HepG2 (cell line): ENCODE measurements around the gene BICRA. TPM values are rescaled to one million over a fixed set of nuclear protein-coding genes. Genes with fewer than 3 reads are reported as not detected.
A peak's percentile ranks its signal among the peaks of the same experiment; 100 is the strongest.

Experiments used
- ARID4A ChIP-seq: sonication (generic); formaldehyde crosslinking; IDR thresholded peaks from 2 replicates; pipeline ENCODE4 v1.5.0; 2020; ENCODE audit warnings: mild to moderate bottlenecking, missing genetic modification reagents, borderline replicate concordance
- CBFB ChIP-seq: sonication (generic); formaldehyde crosslinking; IDR thresholded peaks from 2 replicates; pipeline ENCODE4 v1.4.0; 2020; ENCODE audit warnings: missing genetic modification reagents
- CCDC6 ChIP-seq: sonication (generic); formaldehyde crosslinking; IDR thresholded peaks from 2 replicates; pipeline ENCODE4 v1.8.1; 2022; ENCODE audit warnings: mild to moderate bottlenecking, missing genetic modification reagents, moderate library complexity
- KAT8 ChIP-seq: IDR thresholded peaks from 2 replicates; pipeline ENCODE4 v1.6.1; 2016; ENCODE audit warnings: missing genetic modification reagents, missing compliant biosample characterization
- NFYC ChIP-seq: IDR thresholded peaks from 2 replicates; pipeline ENCODE4 v1.6.1; 2016; ENCODE audit warnings: missing genetic modification reagents, missing compliant biosample characterization
- NRL ChIP-seq: sonication (generic); formaldehyde crosslinking; IDR thresholded peaks from 2 replicates; pipeline ENCODE4 v1.5.0; 2020; ENCODE audit warnings: missing genetic modification reagents, mild to moderate bottlenecking, moderate library complexity, borderline replicate concordance
- SIN3B ChIP-seq: fragments of 150-350 bp; IDR thresholded peaks from 2 replicates; pipeline ENCODE4 v1.6.1; 2014; ENCODE audit warnings: low read length
- ZBTB40 ChIP-seq, 2 experiments: fragments of 450-650 bp in 1 of 2; sonication (generic) in 1 of 2; formaldehyde crosslinking in 1 of 2; IDR thresholded peaks; 2 replicates each; pipeline versions ENCODE4 v1.6.1 to v1.8.0; 2016 to 2022; ENCODE audit warnings: antibody characterized with exemption in 1 of 2, mild to moderate bottlenecking in 1 of 2, missing genetic modification reagents in 1 of 2
- ZNF556 ChIP-seq: sonication (generic); formaldehyde crosslinking; IDR thresholded peaks from 2 replicates; pipeline ENCODE4 v1.4.0; 2020; ENCODE audit warnings: mild to moderate bottlenecking, missing genetic modification reagents, borderline replicate concordance
- ZNF672 ChIP-seq: sonication (generic); formaldehyde crosslinking; IDR thresholded peaks from 2 replicates; pipeline ENCODE4 v1.8.1; 2022; ENCODE audit warnings: missing genetic modification reagents
- ZNF772 ChIP-seq: sonication (generic); formaldehyde crosslinking; IDR thresholded peaks from 2 replicates; pipeline ENCODE4 v1.5.0; 2020; ENCODE audit warnings: mild to moderate bottlenecking, missing genetic modification reagents
- ZNF878 ChIP-seq: sonication (generic); formaldehyde crosslinking; IDR thresholded peaks from 2 replicates; pipeline ENCODE4 v1.8.1; 2023; ENCODE audit warnings: mild to moderate bottlenecking, missing genetic modification reagents, moderate library complexity
- polyA plus RNA-seq, 8 experiments: library from polyadenylated mRNA; depleted of rRNA in 3 of 8; stranded (reverse) in 7 of 8; unstranded in 1 of 8; fragments of >200 nt; fragmentation: Illumina TruSeq in 4 of 8; extraction: Trizol in 4 of 8; gene quantifications; 2 replicates each; pipeline versions ENCODE4 v1.2.1 to v1.2.3, GENCODE V29; 2011 to 2016; ENCODE audit warnings: low read depth in 4 of 8, missing spikeins in 1 of 8, mixed read lengths in 1 of 8; ENCODE audit not compliant: insufficient read depth in 1 of 8
- total RNA-seq, 5 experiments: library from RNA; depleted of rRNA; stranded (reverse); fragments of >200 nt; fragmentation: Illumina TruSeq; extraction: Trizol; gene quantifications; 2 replicates each; pipeline ENCODE4 v1.2.3, GENCODE V29; 2016; ENCODE audit warnings: low read depth in 1 of 5

The BICRA gene
- total and polyA plus RNA-seq, 2 of the 13 experiments (the other 11 are each of a cell fraction or from before 2014, with no cell fraction given) = 0.55 to 0.71 TPM

- no peak; the same call in 1 of the 2 replicates for TF ChIP-seq CBFB (CRISPR knock-in tag)
- no peak for TF ChIP-seq NRL (CRISPR knock-in tag)
- TF ChIP-seq ZNF556 = peak; percentile 48; the same call in 1 of the 2 replicates
- TF ChIP-seq ZNF672 (CRISPR knock-in tag) = no peak
- peak; percentile 90 for TF ChIP-seq ARID4A
- peak; percentile 79; the same call in 1 of the 2 replicates for TF ChIP-seq ZNF878 (CRISPR knock-in tag)
- TF ChIP-seq KAT8 (CRISPR knock-in tag) = peak; percentile 82
- 0 out of 2 replicates have a peak, but pooled peaks have one; percentile 19 for TF ChIP-seq ZNF772 (CRISPR knock-in tag)
- TF ChIP-seq SIN3B = peak; percentile 27; the same call in 1 of the 2 replicates
- TF ChIP-seq CCDC6 (CRISPR knock-in tag) = peak; percentile 87; the same call in 1 of the 2 replicates
- TF ChIP-seq NFYC (CRISPR knock-in tag) = peak; percentile 87
- TF ChIP-seq ZBTB40 (IDR thresholded peaks at IDR 0.05) = no peak
- 0 out of 2 replicates have a peak, but pooled peaks have one; percentile 58 for TF ChIP-seq ZBTB40 (CRISPR knock-in tag; IDR thresholded peaks at IDR 0.05)
Observed at GRCh38 chr19:47600246-47601179, 8.4 kb upstream of the BICRA start (continued).
